ENCODE results near the gene SND1.

DNA sequence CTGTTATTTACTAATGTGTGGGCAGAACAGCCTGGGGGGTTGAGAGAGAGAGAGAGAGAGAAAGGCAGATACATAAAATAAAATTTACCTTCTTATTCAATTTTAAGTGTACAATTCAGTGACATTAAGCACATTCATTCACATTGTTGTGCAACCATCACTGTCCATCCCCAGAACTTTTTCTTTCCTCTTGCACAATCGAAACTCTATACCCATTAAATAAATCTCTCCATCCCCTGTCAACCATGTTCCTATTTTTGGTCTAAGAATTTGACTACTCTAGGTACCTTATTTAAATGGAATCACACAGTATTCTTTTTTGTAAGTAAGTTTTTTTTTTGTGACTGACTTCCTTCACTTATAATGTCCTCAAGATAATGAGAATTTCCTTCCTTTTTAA, 181.6 kb downstream of the SND1 start:
- TF ChIP-seq CTCF (conservative IDR thresholded peaks at IDR 0.05 in 1 of 2, IDR thresholded peaks at IDR 0.05 in 1 of 2; ENCODE audit: extremely low read depth in 1 of 2, insufficient read depth in 1 of 2, low read depth in 1 of 2, low read length in 2 of 2) = no peak
- TF ChIP-seq EZH2 (IDR thresholded peaks at IDR 0.05; ENCODE audit: borderline replicate concordance, low read length) = no peak

All from mammary epithelial cell (primary cell).